Measurements from ENCODE around the gene MARCHF4.

MARCHF4 gene, protein sequence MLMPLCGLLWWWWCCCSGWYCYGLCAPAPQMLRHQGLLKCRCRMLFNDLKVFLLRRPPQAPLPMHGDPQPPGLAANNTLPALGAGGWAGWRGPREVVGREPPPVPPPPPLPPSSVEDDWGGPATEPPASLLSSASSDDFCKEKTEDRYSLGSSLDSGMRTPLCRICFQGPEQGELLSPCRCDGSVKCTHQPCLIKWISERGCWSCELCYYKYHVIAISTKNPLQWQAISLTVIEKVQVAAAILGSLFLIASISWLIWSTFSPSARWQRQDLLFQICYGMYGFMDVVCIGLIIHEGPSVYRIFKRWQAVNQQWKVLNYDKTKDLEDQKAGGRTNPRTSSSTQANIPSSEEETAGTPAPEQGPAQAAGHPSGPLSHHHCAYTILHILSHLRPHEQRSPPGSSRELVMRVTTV

DNA sequence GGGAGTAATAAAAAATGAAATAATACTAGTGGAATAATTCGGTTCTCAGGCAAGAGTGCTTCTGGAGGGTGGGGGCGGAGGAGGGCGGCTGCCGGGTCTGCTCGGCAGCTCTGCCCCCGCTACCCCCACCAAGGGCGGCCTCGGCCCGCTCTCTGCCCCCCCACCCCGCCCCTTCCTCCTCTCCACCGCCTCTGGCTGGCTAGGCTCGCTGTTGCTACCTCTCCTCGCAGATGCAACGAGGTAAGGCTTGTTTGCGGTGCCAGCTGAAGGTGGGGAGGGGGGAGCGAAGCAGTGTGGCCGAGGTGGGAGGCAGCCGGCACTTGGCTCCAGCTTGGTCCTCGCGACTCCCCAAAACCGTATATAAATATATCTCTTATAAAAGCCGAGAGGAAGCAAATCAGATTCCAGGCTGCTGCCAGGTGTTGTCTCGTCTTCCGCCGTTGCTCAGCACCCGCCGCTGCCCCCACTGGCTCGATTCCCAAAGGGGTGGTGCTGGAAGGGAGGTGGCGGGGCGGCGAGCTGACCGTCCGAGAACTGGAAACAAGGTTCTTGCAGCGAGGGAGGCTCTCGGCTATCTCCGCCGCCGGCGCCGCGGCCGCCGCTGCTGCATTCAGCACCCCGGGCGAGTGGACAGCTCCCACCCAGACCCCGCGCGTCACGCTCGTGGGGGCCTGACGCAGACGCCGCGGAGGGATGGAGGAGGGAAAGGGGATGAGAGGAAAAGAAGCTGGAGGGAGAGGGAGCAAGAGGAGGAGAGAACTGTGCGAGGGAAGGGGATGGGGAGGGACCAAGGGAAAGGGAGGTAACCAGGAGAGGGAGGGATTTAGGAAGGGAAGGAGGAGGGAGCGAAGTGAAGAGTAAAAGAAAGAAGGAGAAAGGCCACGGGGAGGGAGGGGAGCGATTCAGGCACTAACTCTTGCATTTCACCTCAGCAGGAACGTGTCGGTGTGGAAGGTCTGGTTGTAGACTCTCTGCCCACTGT, at the start of gene MARCHF4:
Gene MARCHF4 (minus strand): TSS at position 763 of the 982 bp plus-strand sequence. CDS start 2,223 bp downstream, outside the sequence.
- peak; percentile 41 for DNase-seq

GRCh38 chr2:216420367-216421101, 48.3 kb upstream of the MARCHF4 start:
- DNase-seq: no peak

DNA sequence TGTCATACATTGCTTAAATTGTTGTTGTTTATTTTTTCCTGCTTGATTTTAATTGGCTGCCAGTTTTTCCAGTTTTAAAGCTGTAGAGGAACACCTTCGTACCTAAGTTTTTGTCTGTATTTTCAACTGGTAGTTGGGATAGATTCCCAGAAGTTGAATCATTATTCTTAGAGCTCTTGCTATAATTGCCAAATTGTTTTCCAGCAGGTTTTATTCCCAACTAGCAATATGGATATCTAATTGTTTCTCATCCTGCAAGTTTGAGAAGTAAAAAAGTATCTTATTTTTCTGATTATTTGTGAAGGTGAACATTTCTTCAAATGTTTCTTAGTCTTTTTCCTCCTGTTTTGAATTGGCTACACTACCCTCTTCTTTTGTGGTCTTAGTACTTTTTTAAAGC, 46.7 kb upstream of the MARCHF4 start:
- no peak for DNase-seq

DNA sequence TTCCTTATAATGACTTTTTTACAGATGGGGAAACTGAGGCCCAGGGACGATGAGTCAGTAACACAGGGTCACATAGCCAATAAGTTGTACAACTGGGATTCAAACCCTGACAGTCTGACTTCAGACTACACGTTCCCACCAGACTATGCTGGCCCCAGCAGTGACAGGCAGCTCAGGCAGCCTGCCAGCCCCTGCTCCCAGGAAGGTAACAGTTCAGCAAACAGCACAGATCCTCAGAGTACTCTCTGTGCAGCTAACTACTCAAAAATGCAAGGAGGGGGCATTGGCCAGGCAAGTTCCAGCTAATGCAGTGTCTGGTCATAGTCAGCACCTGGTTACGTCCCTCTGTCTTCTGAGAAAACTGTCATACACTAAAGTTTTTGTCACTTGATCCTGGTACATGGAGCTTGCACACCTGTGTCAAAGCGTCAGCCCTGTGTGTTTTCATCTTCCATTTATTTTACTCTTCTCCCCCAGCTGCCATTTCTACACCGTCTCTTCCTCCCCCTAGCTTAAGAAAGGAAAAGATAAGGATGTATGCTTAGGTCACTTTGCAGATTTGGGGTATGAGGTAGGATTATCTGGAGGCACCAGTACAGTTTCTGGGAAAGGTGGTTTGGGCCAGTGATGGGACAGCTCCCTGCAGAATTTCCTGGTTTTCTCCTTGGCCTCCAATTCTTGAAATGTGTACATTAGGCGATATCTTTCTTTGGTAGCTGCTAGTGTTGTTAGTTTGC, 44.5 kb upstream of the MARCHF4 start:
- DNase-seq: no peak

DNA sequence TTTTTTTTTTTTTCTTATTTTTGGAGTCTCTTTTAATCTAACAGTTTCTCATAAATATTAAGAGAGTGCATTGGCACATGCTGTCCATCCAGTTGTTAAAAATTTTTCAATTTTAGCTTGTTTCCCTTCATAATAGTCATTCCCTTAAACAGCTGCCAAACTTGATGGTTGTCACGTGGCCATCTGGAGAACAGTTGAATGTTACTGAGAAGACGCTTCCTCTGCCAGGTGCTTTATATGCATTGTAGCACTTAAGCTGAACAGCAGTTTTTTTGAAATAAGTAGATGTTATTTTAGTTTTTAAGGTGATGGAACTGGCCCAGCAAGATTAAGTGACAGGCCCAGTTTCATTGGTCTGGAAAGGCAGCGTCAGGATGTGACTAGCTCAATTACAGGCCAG, 43.3 kb upstream of the MARCHF4 start:
- no peak for DNase-seq

- DNase-seq: no peak
These were observed 42.6 kb upstream of the MARCHF4 start for GRCh38 chr2:216414772-216415319.

DNA sequence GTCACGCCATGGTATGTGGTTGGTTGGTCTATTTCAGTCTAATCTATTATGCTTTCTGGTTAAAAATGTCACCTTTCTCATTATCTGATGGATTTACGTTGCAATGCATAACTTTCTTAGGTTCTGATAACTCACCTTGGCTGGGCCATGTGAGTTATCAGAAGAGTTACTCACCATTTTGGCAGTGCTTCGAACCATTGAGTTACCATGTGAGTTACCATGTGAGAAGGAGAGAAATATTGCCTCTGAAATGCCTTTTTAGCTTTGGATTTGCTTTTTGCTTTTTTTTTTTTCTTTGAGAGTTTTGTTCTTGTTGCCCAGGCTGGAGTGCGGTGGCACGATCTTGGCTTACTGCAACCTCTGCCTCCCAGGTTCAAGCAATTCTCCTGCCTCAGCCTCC, 41.6 kb upstream of the MARCHF4 start:
- no peak for DNase-seq

GRCh38 chr2:216412022-216412999, 40.0 kb upstream of the MARCHF4 start, which contains the start of gene SMARCAL1:
Gene SMARCAL1 (plus strand): TSS chr2:216412484. CDS start chr2:216414705, 2,221 bp downstream.
- peak; percentile 99 for DNase-seq

DNA sequence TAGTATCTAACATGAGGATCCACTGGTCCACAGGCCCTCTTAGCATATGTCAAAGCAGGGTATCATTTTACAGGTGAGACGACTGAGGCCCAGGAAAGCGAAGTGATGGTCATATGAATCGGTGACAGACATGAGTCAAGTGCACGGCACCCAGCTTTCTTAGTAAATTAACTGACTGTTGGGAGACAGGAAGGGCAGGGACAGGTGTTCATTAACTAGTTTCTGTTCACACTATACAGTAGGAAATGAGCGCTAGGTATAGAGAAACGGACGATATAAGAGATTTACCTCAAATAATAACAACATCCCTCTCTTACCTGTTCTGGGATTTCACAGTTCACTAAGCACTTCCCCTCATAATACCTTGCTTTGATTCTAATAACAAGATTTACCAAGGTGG, 38.3 kb upstream of the MARCHF4 start:
- DNase-seq: no peak

DNA sequence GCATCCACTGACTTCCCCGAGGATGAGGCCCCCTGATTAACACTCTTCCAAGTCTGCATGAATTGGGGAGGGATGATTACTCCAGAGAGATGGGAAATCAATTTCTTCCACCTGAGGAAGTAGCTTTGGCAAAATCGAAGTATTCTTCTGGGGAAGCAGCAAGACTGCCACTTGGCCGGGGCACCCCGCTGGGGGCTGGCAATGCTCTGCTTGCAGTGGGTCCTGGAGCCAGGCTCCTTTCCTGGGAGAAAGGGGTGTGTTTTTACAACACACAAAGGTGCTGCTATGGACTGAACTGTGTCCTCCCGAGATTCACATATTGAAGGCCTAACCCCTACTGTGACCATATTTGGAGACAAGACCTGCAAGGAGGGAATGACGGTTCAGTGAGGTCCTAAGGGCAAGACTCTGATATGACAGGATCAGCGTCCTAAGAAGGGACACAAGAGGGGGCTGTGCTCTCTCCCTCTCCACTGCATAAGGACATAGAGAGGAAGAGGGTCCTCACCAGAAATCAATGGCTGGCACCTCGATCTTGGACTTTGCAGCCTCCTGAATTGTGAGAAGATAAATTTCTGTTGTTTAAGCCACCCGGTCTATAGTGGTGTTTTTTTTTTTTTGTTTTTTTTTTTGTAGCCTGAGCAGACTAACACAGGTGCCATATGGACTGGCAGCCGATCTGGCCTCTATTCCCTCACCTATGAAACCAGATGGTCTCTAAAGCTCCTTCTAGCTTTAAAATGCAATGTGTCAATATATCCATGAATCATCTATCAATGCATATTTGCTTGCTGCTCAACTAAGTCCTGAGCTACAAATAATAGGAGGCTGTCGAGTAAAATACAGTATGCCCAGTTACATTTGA, 36.4 kb upstream of the MARCHF4 start:
- DNase-seq: peak; percentile 69

GRCh38 chr2:216406826-216407225, 34.5 kb upstream of the MARCHF4 start:
- peak; percentile 80 for DNase-seq

DNA sequence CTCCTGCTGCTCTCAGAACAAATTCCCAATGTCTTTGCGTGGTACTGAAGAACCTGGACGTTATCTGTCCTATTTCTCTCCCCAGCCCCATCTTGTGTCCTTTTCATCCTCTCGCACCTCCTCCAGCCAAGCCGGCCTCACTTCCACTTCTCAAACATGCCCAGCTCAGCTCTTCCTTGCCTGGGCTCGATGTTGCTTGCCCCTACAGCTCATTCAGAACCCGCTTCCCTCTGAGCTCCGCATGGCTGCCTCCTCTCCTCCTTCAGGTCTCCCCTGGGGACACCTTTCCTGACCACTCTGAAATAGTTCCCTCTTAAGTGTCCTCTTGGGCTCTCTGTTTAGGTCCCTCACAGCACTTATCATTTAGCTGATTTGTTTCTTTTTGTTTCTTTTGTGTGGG, 33.3 kb upstream of the MARCHF4 start:
- DNase-seq: no peak

GRCh38 chr2:216404010-216404618, 31.8 kb upstream of the MARCHF4 start:
- DNase-seq: no peak

DNA sequence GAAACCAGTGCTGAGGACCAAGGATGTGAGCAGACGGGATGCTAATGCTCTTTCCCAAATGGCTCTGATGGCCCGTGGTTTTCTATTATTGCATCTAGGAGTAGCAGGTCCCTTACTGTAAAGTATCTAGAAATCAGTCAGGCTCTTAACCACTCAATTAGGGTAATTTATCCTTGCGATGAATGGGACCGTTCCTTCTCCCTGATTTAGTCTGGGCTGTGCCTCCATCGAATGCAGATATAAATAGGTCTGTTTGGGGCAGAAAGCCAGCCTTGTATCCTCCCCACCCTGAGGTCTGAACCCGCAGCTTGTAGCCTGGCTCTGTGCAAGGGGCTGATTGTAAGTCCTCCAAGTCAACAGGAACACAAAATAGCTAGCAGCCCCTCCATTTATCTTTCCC, 30.5 kb upstream of the MARCHF4 start:
- no peak for DNase-seq

GRCh38 chr2:216399621-216400020, 27.3 kb upstream of the MARCHF4 start:
- no peak for DNase-seq

- no peak for DNase-seq
These were observed 22.6 kb upstream of the MARCHF4 start for GRCh38 chr2:216394881-216395280.

DNA sequence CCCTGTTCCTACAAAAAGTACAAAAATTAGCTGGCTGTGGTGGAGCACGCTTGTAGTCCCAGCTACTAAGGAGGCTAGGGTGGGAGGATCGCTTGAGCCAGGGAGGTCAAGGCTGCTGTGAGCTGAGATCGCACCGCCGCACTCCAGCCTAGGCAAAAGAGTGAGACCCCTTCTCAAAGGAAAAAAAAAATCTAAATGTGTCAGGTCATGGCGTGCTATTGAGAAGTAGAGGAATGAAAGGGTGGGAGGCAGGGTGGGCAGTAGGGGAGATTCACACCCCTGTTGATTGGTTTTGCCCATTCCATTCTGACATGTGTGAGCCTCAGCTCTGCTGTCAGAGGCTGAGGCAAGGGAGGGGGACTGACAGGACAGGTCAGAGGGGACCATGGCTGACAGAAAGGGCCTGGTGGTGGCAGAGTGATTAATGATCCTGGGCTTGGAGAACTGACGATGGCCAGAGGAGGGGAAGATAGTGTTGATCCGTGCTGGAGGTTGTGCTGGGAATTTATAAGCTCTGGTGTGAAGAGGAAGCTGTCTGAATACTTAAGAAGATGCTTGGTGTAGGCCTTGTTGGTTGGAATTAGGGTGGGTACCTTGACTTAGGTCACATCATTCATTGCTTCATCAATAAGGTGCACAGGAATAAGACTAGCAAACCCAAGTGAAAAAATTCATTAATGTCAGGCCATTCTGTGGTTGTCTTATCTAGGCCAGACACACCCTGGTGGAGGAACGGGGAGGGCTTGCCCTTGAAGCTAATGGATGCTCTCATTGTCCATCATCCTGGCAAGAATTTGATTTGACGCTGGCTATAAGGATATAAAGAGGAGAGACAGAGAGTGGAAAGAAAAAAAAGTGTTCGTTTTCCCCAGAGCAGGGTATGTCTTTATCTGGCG, 20.9 kb upstream of the MARCHF4 start:
- DNase-seq: no peak

DNA sequence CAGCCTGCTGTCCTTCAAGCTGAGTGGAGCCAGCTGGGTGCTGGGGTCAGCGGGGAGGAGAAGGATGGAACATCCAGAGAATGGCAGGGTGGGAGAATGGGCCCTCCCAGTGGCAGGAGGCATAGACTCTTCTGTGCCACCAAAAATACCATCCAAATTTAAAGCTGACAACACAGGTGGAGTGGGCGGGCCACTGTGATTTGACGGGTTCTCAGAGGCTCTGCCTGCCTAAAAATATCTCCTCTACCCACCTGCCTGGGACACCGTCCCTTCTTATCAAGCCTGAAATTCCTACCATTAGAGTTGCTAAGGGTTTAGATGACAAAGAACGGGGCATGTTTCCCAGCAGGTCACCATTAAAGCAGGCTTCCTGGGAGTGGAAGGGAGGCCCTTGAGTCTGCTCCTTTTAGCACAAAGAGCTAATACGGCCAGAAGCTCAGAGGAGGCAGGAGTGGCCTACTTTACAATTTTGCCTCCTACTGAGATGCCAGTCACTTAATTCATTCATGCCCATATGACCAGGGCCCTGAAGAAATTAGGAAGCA, 19.8 kb upstream of the MARCHF4 start:
- DNase-seq: no peak

Data from NCI-H2171 (cell line).